Breast epithelium (tissue), 4 donors: ENCODE measurements around the gene NXF2B. TPM values are rescaled to one million over a fixed set of nuclear protein-coding genes. Genes with fewer than 3 reads are reported as not detected.
"Not testable (repeated sequence)": the region's sequence is repeated elsewhere in the genome, so short reads cannot be mapped to it uniquely, and the experiment has no call there.

Source experiments
- DNase-seq, 2 donors: peaks; one replicate each; pipeline ENCODE4 v3.0.0-alpha.2; 2019; ENCODE audit warnings: low spot score in 2 of 2
- H3K27ac ChIP-seq, 2 donors: fragments of 200-600 bp; sonication (generic) in 1 of 2; one replicate each; pipeline ENCODE4 v1.5.1; 2016 to 2019; ENCODE audit warnings: mild to moderate bottlenecking in 1 of 2
- H3K27me3 ChIP-seq, 2 donors: fragments of 200-600 bp; sonication (generic) in 1 of 2; one replicate each; pipeline versions ENCODE4 v1.5.1 to v1.6.0; 2017 to 2019; ENCODE audit warnings: control low read depth in 1 of 2, mild to moderate bottlenecking in 1 of 2
- H3K36me3 ChIP-seq: fragments of 200-600 bp; one replicate; pipeline ENCODE4 v1.5.1; 2019
- H3K4me1 ChIP-seq, 2 donors: fragments of 200-600 bp; sonication (generic); one replicate each; pipeline ENCODE4 v1.5.1; 2016 to 2019; ENCODE audit warnings: control low read depth in 1 of 2
- H3K4me3 ChIP-seq, 3 donors: fragments of 200-600 bp; sonication (generic); 1 replicate in 2 of 3; 2 replicates in 1 of 3; pipeline ENCODE4 v1.5.1; 2016 to 2019; ENCODE audit warnings: mild to moderate bottlenecking in 3 of 3, moderate library complexity in 2 of 3
- H3K9me3 ChIP-seq, 2 donors: fragments of 200-600 bp; sonication (generic) in 1 of 2; one replicate each; pipeline ENCODE4 v1.5.1; 2016 to 2019; ENCODE audit warnings: control low read depth in 1 of 2
- CTCF ChIP-seq, 3 donors: fragments of 450-650 bp; IDR thresholded peaks; one replicate each; pipeline ENCODE4 v1.5.1; 2016 to 2017; ENCODE audit warnings: antibody characterized with exemption in 3 of 3, mild to moderate bottlenecking in 3 of 3, moderate library complexity in 3 of 3
- POLR2A ChIP-seq: fragments of 450-650 bp; IDR thresholded peaks from one replicate; pipeline ENCODE4 v1.6.1; 2016; ENCODE audit warnings: antibody characterized with exemption, mild to moderate bottlenecking, moderate library complexity
- POLR2AphosphoS5 ChIP-seq, 3 donors: sonication (generic); formaldehyde crosslinking; IDR thresholded peaks; one replicate each; pipeline ENCODE4 v1.6.1; 2017; ENCODE audit warnings: antibody characterized with exemption in 3 of 3
- intact Hi-C: fragments of 100-400 bp; cut with DNase I; formaldehyde crosslinking; loops from one replicate; pipeline ENCODE4 v1.15.1; 2023; ENCODE audit warnings: low total_unique reads
- total RNA-seq, 3 donors: library from RNA; depleted of rRNA; stranded (reverse); fragments of >200 nt; gene quantifications; one replicate each; pipeline ENCODE4 v1.1.0, GENCODE V29; 2016

The NXF2B gene
- total RNA-seq, result not detected

GRCh38 chrX:102439908-102440307 lies at the start of gene NXF2B:
TSS of gene NXF2B (minus strand) at chrX:102440008. CDS start at chrX:102380036, 59,972 bp downstream.
- H3K4me1 ChIP-seq, H3K27ac ChIP-seq, H3K27me3 ChIP-seq, H3K4me3 ChIP-seq, DNase-seq, intact Hi-C loops, H3K36me3 ChIP-seq, H3K9me3 ChIP-seq: not testable (repeated sequence)

DNA sequence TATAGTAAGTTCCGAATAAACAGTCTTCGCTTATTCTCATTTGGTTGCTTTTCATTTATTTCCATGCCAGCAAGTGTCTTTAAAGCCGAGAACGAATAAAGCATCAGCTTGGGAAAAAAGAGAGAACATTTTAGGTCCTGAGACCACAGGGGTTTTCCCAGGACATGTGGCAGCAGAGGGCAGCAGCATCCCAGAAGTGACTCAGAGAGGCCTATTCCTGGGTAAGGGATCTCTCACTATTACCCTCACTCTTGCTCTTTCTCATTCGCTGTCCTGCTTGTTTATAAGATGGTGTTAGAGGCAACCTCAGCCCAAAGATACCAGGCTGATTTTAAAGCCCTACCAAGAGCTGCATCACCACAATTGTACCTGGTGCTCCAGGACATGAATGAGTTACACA lies 39.0 kb upstream of the NXF2B start:
- H3K9me3 ChIP-seq, H3K27me3 ChIP-seq, intact Hi-C loops, H3K27ac ChIP-seq, H3K4me3 ChIP-seq, H3K36me3 ChIP-seq, H3K4me1 ChIP-seq, DNase-seq: not testable (repeated sequence)

DNA sequence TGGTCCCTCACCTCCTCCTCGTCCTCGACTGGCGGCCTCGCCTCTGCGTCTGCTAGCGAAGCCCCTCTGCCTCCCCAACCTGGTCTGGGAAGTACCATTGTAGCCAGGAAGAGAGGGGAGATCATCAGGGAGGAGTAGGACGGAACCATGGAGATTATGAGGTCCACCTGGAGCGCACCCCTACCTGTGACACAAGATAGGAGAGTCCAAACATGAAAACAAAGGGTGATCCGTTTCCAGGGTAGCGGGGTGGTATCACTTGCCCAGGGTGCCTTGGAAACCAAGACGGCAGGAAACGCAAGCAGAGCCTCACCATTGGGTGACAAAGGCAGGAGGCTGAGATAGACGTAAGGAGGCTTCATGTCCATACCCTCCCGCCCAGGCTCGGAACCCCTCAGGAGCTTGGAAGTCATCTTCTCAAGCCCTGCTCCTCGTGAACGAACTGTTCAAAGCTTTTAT lies 32.0 kb upstream of the NXF2B start, which contains the start of gene TCP11X2:
TSS of gene TCP11X2 (minus strand) at position 51 of the 459 bp plus-strand sequence.
- H3K27ac ChIP-seq, H3K9me3 ChIP-seq, H3K4me1 ChIP-seq, intact Hi-C loops, DNase-seq, H3K27me3 ChIP-seq, H3K4me3 ChIP-seq, H3K36me3 ChIP-seq: not testable (repeated sequence)

- H3K9me3 ChIP-seq, H3K4me3 ChIP-seq, H3K4me1 ChIP-seq, H3K27ac ChIP-seq, H3K36me3 ChIP-seq, DNase-seq, intact Hi-C loops, H3K27me3 ChIP-seq: not testable (repeated sequence)
These were observed 30.4 kb upstream of the NXF2B start for GRCh38 chrX:102470215-102470614.

GRCh38 chrX:102458615-102459014 lies 18.8 kb upstream of the NXF2B start:
- H3K4me3 ChIP-seq, H3K36me3 ChIP-seq, H3K9me3 ChIP-seq, H3K4me1 ChIP-seq, H3K27me3 ChIP-seq, H3K27ac ChIP-seq, intact Hi-C loops, DNase-seq: not testable (repeated sequence)

GRCh38 chrX:102414493-102414892 lies 25.3 kb downstream of the NXF2B start:
- DNase-seq, H3K4me3 ChIP-seq, H3K36me3 ChIP-seq, H3K27me3 ChIP-seq, intact Hi-C loops, H3K9me3 ChIP-seq, H3K27ac ChIP-seq, H3K4me1 ChIP-seq: not testable (repeated sequence)

GRCh38 chrX:102345916-102346315 lies 93.9 kb downstream of the NXF2B start:
- Histone ChIP-seq H3K27me3 (peaks cover 0 to 21% of the 10 kb centered on the region in 2 donors), H3K36me3 (no peaks in the 10 kb centered on the region), H3K27ac (no peak overlapping the region), H3K9me3 (peaks cover 0 to 6% of the 10 kb centered on the region in 2 donors), H3K4me3 (no peak overlapping the region), H3K4me1 (no peaks in the 10 kb centered on the region)
- no peak for TF ChIP-seq POLR2A
- peak; percentile 11 to 57 (median 41) for TF ChIP-seq CTCF (IDR thresholded peaks at IDR 0.05)
- intact Hi-C loops, result no loop called here
- peak; percentile 21 to 51 for DNase-seq

- TF ChIP-seq POLR2A (no peak), CTCF (IDR thresholded peaks at IDR 0.05) (no peak), POLR2AphosphoS5 (IDR thresholded peaks at IDR 0.05) (no peak)
- Histone ChIP-seq H3K27ac (no peak overlapping the region), H3K4me3 (no peak overlapping the region)
These were observed 97.9 kb downstream of the NXF2B start for GRCh38 chrX:102341867-102342266.

More at GRCh38 chrX:102341867-102342266, 97.9 kb downstream of the NXF2B start:
- Histone ChIP-seq H3K9me3 (no peaks in the 10 kb centered on the region), H3K4me1 (no peaks in the 10 kb centered on the region), H3K36me3 (no peaks in the 10 kb centered on the region), H3K27me3 (peaks cover 0 to 48% of the 10 kb centered on the region in 2 donors)
- DNase-seq, result no peak
- intact Hi-C loops, result no loop called here
